Neural cell (in vitro differentiated cells): ENCODE data around the gene CFAP210. TPM values are rescaled to one million over a fixed set of nuclear protein-coding genes. Genes with fewer than 3 reads are reported as not detected.

Source experiments
- H2AFZ ChIP-seq: fragments of 200-600, 300-800 bp; sonication (generic), shearing (Covaris generic); 2 replicates; pipeline ENCODE4 v1.6.0; 2014; ENCODE audit warnings: low read depth, mild to moderate bottlenecking, antibody characterized with exemption, low read length, moderate library complexity
- H3F3A ChIP-seq: fragments of 200-600 bp; shearing (Covaris generic); 2 replicates; pipeline ENCODE4 v1.6.1; 2016; ENCODE audit warnings: mild to moderate bottlenecking, moderate library complexity, mixed read lengths, antibody characterized with exemption, low read length; ENCODE audit not compliant: insufficient read depth, poor library complexity, severe bottlenecking
- H3K27ac ChIP-seq: fragments of 200-600, 300-800 bp; sonication (generic), shearing (Covaris generic); 2 replicates; pipeline ENCODE4 v1.5.1; 2014; ENCODE audit warnings: mild to moderate bottlenecking, low read length, moderate library complexity
- H3K27me3 ChIP-seq: fragments of 300-800, 200-600 bp; sonication (generic), shearing (Covaris generic); 2 replicates; pipeline ENCODE4 v1.6.0; 2014; ENCODE audit warnings: mild to moderate bottlenecking, low read depth, low read length, moderate library complexity; ENCODE audit not compliant: insufficient read depth
- H3K36me3 ChIP-seq: fragments of 300-800, 200-600 bp; sonication (generic), shearing (Covaris generic); 2 replicates; pipeline ENCODE4 v1.5.1; 2014; ENCODE audit warnings: mild to moderate bottlenecking, antibody characterized with exemption, low read length, moderate library complexity; ENCODE audit not compliant: insufficient read depth
- H3K4me2 ChIP-seq: fragments of 300-800, 200-600 bp; sonication (generic), shearing (Covaris generic); 2 replicates; pipeline ENCODE4 v1.6.0; 2014; ENCODE audit warnings: mild to moderate bottlenecking, low read length
- H3K4me3 ChIP-seq: fragments of 300-800, 200-600 bp; sonication (generic), shearing (Covaris generic); 2 replicates; pipeline ENCODE4 v1.5.1; 2014; ENCODE audit warnings: mild to moderate bottlenecking, low read length, moderate library complexity
- H3K79me2 ChIP-seq: fragments of 200-600 bp; shearing (Covaris generic); replicated peaks from 2 replicates; pipeline ENCODE4 v1.6.0; 2014; ENCODE audit warnings: mild to moderate bottlenecking, low read length, moderate library complexity; ENCODE audit not compliant: insufficient read depth
- H3K9ac ChIP-seq: fragments of 300-800, 200-600 bp; sonication (generic), shearing (Covaris generic); 2 replicates; pipeline ENCODE4 v1.6.1; 2016; ENCODE audit warnings: mild to moderate bottlenecking, low read length, mixed read lengths
- H3K9me2 ChIP-seq: fragments of 200-600 bp; shearing (Covaris generic); 2 replicates; pipeline ENCODE4 v1.6.1; 2016; ENCODE audit warnings: mild to moderate bottlenecking, low read length, mixed read lengths; ENCODE audit not compliant: insufficient read depth
- H3K9me3 ChIP-seq: fragments of 200-600, 300-800 bp; sonication (generic), shearing (Covaris generic); 2 replicates; pipeline ENCODE4 v1.6.1; 2016; ENCODE audit warnings: mild to moderate bottlenecking, mixed run types, low read length, moderate library complexity, mixed read lengths
- H4K20me1 ChIP-seq: fragments of 200-600 bp; shearing (Covaris generic); 2 replicates; pipeline ENCODE4 v1.6.1; 2016; ENCODE audit warnings: mild to moderate bottlenecking, mixed run types; ENCODE audit not compliant: insufficient read depth
- CTCF ChIP-seq: fragments of 450-650 bp; IDR thresholded peaks from 2 replicates; pipeline ENCODE4 v1.5.1; 2014; ENCODE audit warnings: antibody characterized with exemption, mild to moderate bottlenecking, moderate library complexity; ENCODE audit not compliant: poor library complexity, severe bottlenecking
- EP300 ChIP-seq: fragments of 450-650 bp; conservative IDR thresholded peaks from 2 replicates; pipeline ENCODE4 v1.6.1; 2014; ENCODE audit warnings: antibody characterized with exemption, mild to moderate bottlenecking, moderate library complexity; ENCODE audit not compliant: poor library complexity, severe bottlenecking
- EZH2 ChIP-seq: fragments of 200-600, 300-800 bp; shearing (Covaris generic), sonication (generic); IDR thresholded peaks from 2 replicates; pipeline ENCODE4 v1.6.1; 2014; ENCODE audit warnings: antibody characterized with exemption, low read length, borderline replicate concordance, mild to moderate bottlenecking; ENCODE audit not compliant: insufficient read depth, poor library complexity, severe bottlenecking
- MXI1 ChIP-seq: fragments of 450-650 bp; conservative IDR thresholded peaks from 2 replicates; pipeline ENCODE4 v1.6.1; 2014; ENCODE audit warnings: antibody characterized with exemption, mild to moderate bottlenecking; ENCODE audit not compliant: poor library complexity, severe bottlenecking
- POLR2AphosphoS5 ChIP-seq: IDR thresholded peaks from 2 replicates; pipeline ENCODE4 v1.6.1; 2012
- RAD21 ChIP-seq: fragments of 450-650 bp; conservative IDR thresholded peaks from 2 replicates; pipeline ENCODE4 v1.6.1; 2014; ENCODE audit warnings: antibody characterized with exemption, mild to moderate bottlenecking, moderate library complexity
- REST ChIP-seq: IDR thresholded peaks from 2 replicates; pipeline ENCODE4 v1.6.1; 2012; ENCODE audit warnings: borderline replicate concordance
- SMC3 ChIP-seq: fragments of 450-650 bp; conservative IDR thresholded peaks from 2 replicates; pipeline ENCODE4 v1.6.1; 2014; ENCODE audit warnings: antibody characterized with exemption, mild to moderate bottlenecking, moderate library complexity; ENCODE audit not compliant: poor library complexity
- TAF1 ChIP-seq: IDR thresholded peaks from 2 replicates; pipeline ENCODE4 v1.6.1; 2012; ENCODE audit warnings: low read depth
- polyA plus RNA-seq: library from polyadenylated mRNA; depleted of rRNA; stranded (reverse); fragments of >200 nt; gene quantifications from 2 replicates; pipeline ENCODE4 v1.2.3, GENCODE V29; 2014

CFAP210 gene
- polyA plus RNA-seq, 1 donor from 2014 or later: 0.20 TPM

GRCh38 chr2:169712791-169713227 is 18.6 kb upstream of the CFAP210 start:
- Histone ChIP-seq H3F3A (no peaks in the 10 kb centered on the region), H3K36me3 (no peaks in the 10 kb centered on the region), H3K4me2 (no peak overlapping the region), H3K9ac (no peak overlapping the region), H3K4me3 (no peak overlapping the region), H4K20me1 (no peaks in the 10 kb centered on the region), H3K27ac (no peak overlapping the region), H3K9me3 (no peaks in the 10 kb centered on the region), H3K9me2 (no peaks in the 10 kb centered on the region), H3K27me3 (no peaks in the 10 kb centered on the region), H3K79me2 (no peaks in the 10 kb centered on the region), H2AFZ (no peak overlapping the region)
- no peak for TF ChIP-seq MXI1
- TF ChIP-seq EZH2: no peak
- TF ChIP-seq TAF1: no peak
- TF ChIP-seq CTCF: no peak
- no peak for TF ChIP-seq RAD21
- TF ChIP-seq REST: no peak
- TF ChIP-seq EP300: no peak
- TF ChIP-seq POLR2AphosphoS5: no peak
- no peak for TF ChIP-seq SMC3

GRCh38 chr2:169711751-169712509 is 17.7 kb upstream of the CFAP210 start:
- no peaks in the 10 kb centered on the region for H3K36me3 ChIP-seq
- no peaks in the 10 kb centered on the region for H3K79me2 ChIP-seq
- no peaks in the 10 kb centered on the region for H4K20me1 ChIP-seq
- no peak overlapping the region for H3K9ac ChIP-seq
- no peak overlapping the region for H3K4me2 ChIP-seq
- no peak overlapping the region for H2AFZ ChIP-seq
- no peak overlapping the region for H3K4me3 ChIP-seq
- no peak overlapping the region for H3K27ac ChIP-seq
- no peaks in the 10 kb centered on the region for H3K27me3 ChIP-seq
- H3F3A ChIP-seq: no peaks in the 10 kb centered on the region
- TF ChIP-seq SMC3: no peak
- no peak for TF ChIP-seq TAF1
- TF ChIP-seq CTCF: no peak
- TF ChIP-seq REST: no peak
- H3K9me3 ChIP-seq: no peaks in the 10 kb centered on the region
- H3K9me2 ChIP-seq: no peaks in the 10 kb centered on the region
